Measurements from ENCODE around the gene WDR12. TPM values are rescaled to one million over a fixed set of nuclear protein-coding genes. Genes with fewer than 3 reads are reported as not detected.
A peak's percentile ranks its signal among the peaks of the same experiment; 100 is the strongest.
"Not testable (repeated sequence)": the region's sequence is repeated elsewhere in the genome, so short reads cannot be mapped to it uniquely, and the experiment has no call there.

Gene WDR12
- total and polyA plus RNA-seq, 2 of the 13 experiments (the other 11 are each of a cell fraction or from before 2014, with no cell fraction given), result 94.4 to 216 TPM

DNA sequence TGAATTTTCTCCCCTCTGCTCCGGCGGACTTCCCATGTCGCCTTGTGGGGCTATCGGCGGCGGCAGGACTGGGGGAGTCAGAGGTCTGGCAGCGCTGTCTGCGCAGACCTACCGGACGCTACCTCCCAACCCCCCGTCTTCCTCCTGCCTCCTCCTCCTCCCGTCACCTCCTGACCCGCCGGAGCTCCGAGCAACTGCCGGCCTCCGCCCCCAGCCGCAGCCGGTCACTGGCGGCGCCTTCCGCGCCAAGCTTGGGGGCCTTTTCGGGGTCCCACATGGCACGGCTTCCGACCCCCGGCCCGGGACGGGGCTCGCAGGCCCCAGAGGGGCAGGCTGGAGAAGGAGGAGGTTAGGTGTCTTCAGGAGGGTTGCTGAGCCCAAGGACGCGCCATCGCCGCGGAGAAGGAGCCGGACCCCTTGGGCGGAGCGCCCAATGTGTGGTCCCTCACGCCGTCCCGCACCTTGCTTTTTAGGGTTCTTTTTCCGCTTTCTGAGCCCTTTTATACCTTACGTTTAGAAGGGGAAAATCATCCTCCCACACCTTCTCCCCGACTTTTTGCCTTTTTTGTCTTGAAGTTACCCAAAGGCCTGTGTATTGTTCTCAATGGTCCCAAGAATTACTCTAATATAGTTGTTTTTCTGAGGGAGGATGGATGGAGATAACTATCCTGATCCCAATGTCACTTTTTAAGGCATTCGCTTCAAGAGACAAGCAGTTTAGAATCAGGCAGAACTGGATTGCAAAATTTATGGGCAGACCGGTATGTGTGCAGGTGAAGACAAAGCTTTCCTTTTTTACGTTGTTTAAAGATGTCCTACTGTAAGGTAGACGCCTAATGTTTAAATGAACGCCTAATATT, 1.1 kb upstream of the WDR12 start:
- DNase-seq (ENCODE audit: low spot score) (peak; percentile 12), ATAC-seq (peak; percentile 80)
- BruUV-seq (replicated peaks); H3K27me3 ChIP-seq (ENCODE audit: control insufficient read depth in 1 of 2, insufficient read depth in 2 of 2, low read length in 2 of 2); H3K9me3 ChIP-seq (ENCODE audit: low read length); H3K36me3 ChIP-seq (replicated peaks in 1 of 2; ENCODE audit: control insufficient read depth in 1 of 2, insufficient read depth in 2 of 2, low read length in 2 of 2); H2AFZ ChIP-seq (ENCODE audit: low read length); H4K20me1 ChIP-seq (ENCODE audit: insufficient read depth, low read length); in situ Hi-C loops (cut with HindIII; ENCODE audit: extremely low pct_ligation_motif_present, low pct_unique_long_range_greater_than_20kb); FAIRE-seq: not testable (repeated sequence)
- under 1% methylated on average over 23 of the region's 49 CpGs for WGBS (ENCODE audit: low lambda C conversion rate)
- H3K79me2 ChIP-seq (ENCODE audit: insufficient read depth, low read length), result peaks cover 40% of the 10 kb centered on the region
- intact Hi-C loops (cut with micrococcal nuclease; ENCODE audit: unreplicated experiment), result loop anchor here (10.0 kb wide), 1 partner anchor 212 kb away; no protein-coding TSS in a partner anchor
- ChIA-PET POLR2A (interaction anchor here (1.3 to 3.3 kb wide), 2 partner anchors 42 to 102 kb away, joined by 5 to 12 read pairs; partner anchors contain the start of gene NBEAL1), CTCF (ENCODE audit: low intra/inter-chr PET ratio, low total read pairs) (interaction anchor here (1.2 kb wide), 1 partner anchor 81 kb away, joined by 3 read pairs; no protein-coding TSS in a partner anchor)
- peak overlapping the region; percentile 95 for H3K27ac ChIP-seq (ENCODE audit: extremely low read length, insufficient read depth, low read length)
- peak overlapping the region; percentile 99 for H3K4me2 ChIP-seq (ENCODE audit: low read depth, low read length)
- H3K4me3 ChIP-seq (replicated peaks in 1 of 3; ENCODE audit: insufficient read depth in 1 of 3, low read depth in 2 of 3, low read length in 3 of 3), result peak overlapping the region; percentile 88 to 96 (median 91)
- TF ChIP-seq MYC (CRISPR knock-in tag; IDR thresholded peaks at IDR 0.05; ENCODE audit: borderline replicate concordance) (0 out of 2 replicates have a peak, but pooled peaks have one; percentile 19), KMT2B (CRISPR knock-in tag; IDR thresholded peaks at IDR 0.05) (peak; percentile 21), KLF16 (CRISPR knock-in tag; IDR thresholded peaks at IDR 0.05) (0 out of 4 replicates have a peak, but pooled peaks of 1 of the 2 experiments have one; percentile 25), TAF1 (CRISPR knock-in tag; IDR thresholded peaks at IDR 0.05) (peak; percentile 50; the same call in 1 of the 2 replicates), NR2F6 (IDR thresholded peaks at IDR 0.05) (0 out of 2 replicates have a peak, but pooled peaks have one; percentile 11), NR2F6 (CRISPR knock-in tag; IDR thresholded peaks at IDR 0.05) (peak; percentile 2; the same call in 1 of the 2 replicates), RARA (CRISPR knock-in tag; IDR thresholded peaks at IDR 0.05) (0 out of 2 replicates have a peak, but pooled peaks have one; percentile 3), ZFY (CRISPR knock-in tag; IDR thresholded peaks at IDR 0.05) (peak; percentile 31; the same call in 1 of the 2 replicates), RBFOX2 (IDR thresholded peaks at IDR 0.05; ENCODE audit: low read depth, low read length) (peak; percentile 43; the same call in 1 of the 2 replicates), HNRNPLL (IDR thresholded peaks at IDR 0.05; ENCODE audit: low read depth, low read length, poor library complexity, severe bottlenecking) (peak; percentile 76), PHF8 (CRISPR knock-in tag; IDR thresholded peaks at IDR 0.05) (peak; percentile 66), MYNN (CRISPR knock-in tag; IDR thresholded peaks at IDR 0.05; ENCODE audit: low read depth) (0 out of 2 replicates have a peak, but pooled peaks have one; percentile 8), CEBPG (CRISPR knock-in tag; IDR thresholded peaks at IDR 0.05) (0 out of 2 replicates have a peak, but pooled peaks have one; percentile 15), SAP130 (CRISPR knock-in tag; IDR thresholded peaks at IDR 0.05; ENCODE audit: low read depth) (peak; percentile 46)
- TF ChIP-seq, protein P1, sequence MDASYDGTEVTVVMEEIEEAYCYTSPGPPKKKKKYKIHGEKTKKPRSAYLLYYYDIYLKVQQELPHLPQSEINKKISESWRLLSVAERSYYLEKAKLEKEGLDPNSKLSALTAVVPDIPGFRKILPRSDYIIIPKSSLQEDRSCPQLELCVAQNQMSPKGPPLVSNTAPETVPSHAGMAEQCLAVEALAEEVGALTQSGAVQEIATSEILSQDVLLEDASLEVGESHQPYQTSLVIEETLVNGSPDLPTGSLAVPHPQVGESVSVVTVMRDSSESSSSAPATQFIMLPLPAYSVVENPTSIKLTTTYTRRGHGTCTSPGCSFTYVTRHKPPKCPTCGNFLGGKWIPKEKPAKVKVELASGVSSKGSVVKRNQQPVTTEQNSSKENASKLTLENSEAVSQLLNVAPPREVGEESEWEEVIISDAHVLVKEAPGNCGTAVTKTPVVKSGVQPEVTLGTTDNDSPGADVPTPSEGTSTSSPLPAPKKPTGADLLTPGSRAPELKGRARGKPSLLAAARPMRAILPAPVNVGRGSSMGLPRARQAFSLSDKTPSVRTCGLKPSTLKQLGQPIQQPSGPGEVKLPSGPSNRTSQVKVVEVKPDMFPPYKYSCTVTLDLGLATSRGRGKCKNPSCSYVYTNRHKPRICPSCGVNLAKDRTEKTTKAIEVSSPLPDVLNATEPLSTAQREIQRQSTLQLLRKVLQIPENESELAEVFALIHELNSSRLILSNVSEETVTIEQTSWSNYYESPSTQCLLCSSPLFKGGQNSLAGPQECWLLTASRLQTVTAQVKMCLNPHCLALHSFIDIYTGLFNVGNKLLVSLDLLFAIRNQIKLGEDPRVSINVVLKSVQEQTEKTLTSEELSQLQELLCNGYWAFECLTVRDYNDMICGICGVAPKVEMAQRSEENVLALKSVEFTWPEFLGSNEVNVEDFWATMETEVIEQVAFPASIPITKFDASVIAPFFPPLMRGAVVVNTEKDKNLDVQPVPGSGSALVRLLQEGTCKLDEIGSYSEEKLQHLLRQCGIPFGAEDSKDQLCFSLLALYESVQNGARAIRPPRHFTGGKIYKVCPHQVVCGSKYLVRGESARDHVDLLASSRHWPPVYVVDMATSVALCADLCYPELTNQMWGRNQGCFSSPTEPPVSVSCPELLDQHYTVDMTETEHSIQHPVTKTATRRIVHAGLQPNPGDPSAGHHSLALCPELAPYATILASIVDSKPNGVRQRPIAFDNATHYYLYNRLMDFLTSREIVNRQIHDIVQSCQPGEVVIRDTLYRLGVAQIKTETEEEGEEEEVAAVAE (CRISPR knock-in tag; IDR thresholded peaks at IDR 0.05; ENCODE audit: borderline replicate concordance), result 0 out of 2 replicates have a peak, but pooled peaks have one; percentile 22
- TF ChIP-seq, protein P2, sequence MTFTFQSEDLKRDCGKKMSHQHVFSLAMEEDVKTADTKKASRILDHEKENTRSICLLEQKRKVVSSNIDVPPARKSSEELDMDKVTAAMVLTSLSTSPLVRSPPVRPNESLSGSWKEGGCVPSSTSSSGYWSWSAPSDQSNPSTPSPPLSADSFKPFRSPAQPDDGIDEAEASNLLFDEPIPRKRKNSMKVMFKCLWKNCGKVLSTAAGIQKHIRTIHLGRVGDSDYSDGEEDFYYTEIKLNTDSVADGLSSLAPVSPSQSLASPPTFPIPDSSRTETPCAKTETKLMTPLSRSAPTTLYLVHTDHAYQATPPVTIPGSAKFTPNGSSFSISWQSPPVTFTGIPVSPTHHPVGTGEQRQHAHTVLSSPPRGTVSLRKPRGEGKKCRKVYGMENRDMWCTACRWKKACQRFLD (CRISPR knock-in tag; IDR thresholded peaks at IDR 0.05; ENCODE audit: borderline replicate concordance), result 0 out of 2 replicates have a peak, but pooled peaks have one; percentile 30
- peaks cover 26% of the 10 kb centered on the region for H3K4me1 ChIP-seq (ENCODE audit: insufficient read depth, low read length)
- H3K9ac ChIP-seq (ENCODE audit: insufficient read depth, low read depth, low read length), result peak overlapping the region; percentile 97
